T-cell (primary cell): ENCODE results near the gene GMEB2. TPM values are rescaled to one million over a fixed set of nuclear protein-coding genes. Genes with fewer than 3 reads are reported as not detected.
"Not testable (repeated sequence)": the region's sequence is repeated elsewhere in the genome, so short reads cannot be mapped to it uniquely, and the experiment has no call there.

Experiments used
- ATAC-seq, 4 experiments: fragments of 200-7000 bp in 3 of 4; fragments of 150-1000 bp in 1 of 4; cut with Tn5 transposase; replicated peaks in 1 of 4; 1 replicate in 3 of 4; 2 replicates in 1 of 4; pipeline ENCODE4 v1.10.0; 2021; ENCODE audit warnings: moderate library complexity in 3 of 4, mild to moderate bottlenecking in 2 of 4, moderate number of reproducible peaks in 1 of 4
- CTCF ChIA-PET, 2 donors: fragments of 300-600 bp; sonication (Branson Sonifier 250); formaldehyde crosslinking; loops; one replicate each; lab custom pipeline; 2022; ENCODE audit warnings: antibody characterized with exemption in 2 of 2; lab: Charles Lee
- POLR2A ChIA-PET, 2 donors: fragments of 300-600 bp; sonication (Branson Sonifier 250); formaldehyde crosslinking; loops; one replicate each; lab custom pipeline; 2022; ENCODE audit warnings: antibody characterized with exemption in 2 of 2; lab: Charles Lee
- DNase-seq, 35 experiments: peaks; one replicate each; pipeline versions ENCODE4 v3.0.0 to v3.0.0-alpha.2; 2013 to 2023
- H3K27ac ChIP-seq: one replicate; pipeline ENCODE4 v1.5.1; 2013; ENCODE audit warnings: low read length
- H3K27me3 ChIP-seq, 2 experiments: replicated peaks in 1 of 2; 1 replicate in 1 of 2; 2 replicates in 1 of 2; pipeline versions ENCODE4 v1.6.1 to v1.7.0; 2013; ENCODE audit warnings: low read length in 1 of 2, mixed read lengths in 1 of 2; ENCODE audit not compliant: control insufficient read depth in 2 of 2, insufficient read depth in 2 of 2; ENCODE audit errors: extremely low read depth in 1 of 2
- H3K36me3 ChIP-seq, 2 donors: 1 replicate in 1 of 2; 2 replicates in 1 of 2; pipeline versions ENCODE4 v1.6.1 to v1.7.0; 2013; ENCODE audit warnings: low read length in 1 of 2; ENCODE audit not compliant: control insufficient read depth in 2 of 2, insufficient read depth in 1 of 2; ENCODE audit errors: extremely low read depth in 1 of 2
- H3K4me1 ChIP-seq, 2 experiments: 1 replicate in 1 of 2; 2 replicates in 1 of 2; pipeline versions ENCODE4 v1.6.1 to v1.7.0; 2013; ENCODE audit warnings: low read length in 2 of 2, mixed read lengths in 1 of 2; ENCODE audit not compliant: insufficient read depth in 2 of 2, control insufficient read depth in 1 of 2; ENCODE audit errors: extremely low read depth in 1 of 2
- H3K4me3 ChIP-seq, 2 donors: 1 replicate in 1 of 2; 2 replicates in 1 of 2; pipeline versions ENCODE4 v1.5.1 to v1.7.0; 2013; ENCODE audit warnings: mild to moderate bottlenecking in 2 of 2, low read length in 1 of 2, moderate library complexity in 1 of 2; ENCODE audit not compliant: control insufficient read depth in 1 of 2; ENCODE audit errors: extremely low read depth in 1 of 2
- H3K9me3 ChIP-seq: 2 replicates; pipeline ENCODE4 v1.7.0; 2013
- H3K27ac Mint-ChIP-seq, 2 donors: one replicate each; pipeline ENCODE4 v1.8.0; 2020 to 2021; ENCODE audit warnings: mild to moderate bottlenecking in 2 of 2, mixed read lengths in 2 of 2
- H3K27me3 Mint-ChIP-seq, 2 donors: one replicate each; pipeline ENCODE4 v1.8.0; 2021 to 2022; ENCODE audit warnings: mixed read lengths in 2 of 2
- H3K36me3 Mint-ChIP-seq: one replicate; pipeline ENCODE4 v1.8.0; 2021; ENCODE audit warnings: mixed read lengths
- H3K4me1 Mint-ChIP-seq, 3 donors: one replicate each; pipeline ENCODE4 v1.8.0; 2020 to 2022; ENCODE audit warnings: mixed read lengths in 3 of 3, mild to moderate bottlenecking in 1 of 3
- H3K4me3 Mint-ChIP-seq, 3 donors: one replicate each; pipeline ENCODE4 v1.8.0; 2020 to 2022; ENCODE audit warnings: mild to moderate bottlenecking in 3 of 3, mixed read lengths in 3 of 3, moderate library complexity in 3 of 3
- H3K9me3 Mint-ChIP-seq, 3 donors: one replicate each; pipeline ENCODE4 v1.8.0; 2020 to 2022; ENCODE audit warnings: mixed read lengths in 3 of 3
- WGBS: methylation state at CpG from one replicate; pipeline ENCODE4 v1.1.5; 2013; ENCODE audit warnings: missing lambda C conversion rate; ENCODE audit not compliant: insufficient coverage; 5-methylcytosine and 5-hydroxymethylcytosine counted together
- total RNA-seq, 35 experiments: library from RNA in 6 of 35; stranded (reverse) in 6 of 35; fragments of 120-200 nt in 1 of 35; gene quantifications; one replicate each; pipeline versions ENCODE4 v1.2.1 to v1.2.4 and lab custom pipeline; 2013 to 2026

The GMEB2 gene
- total RNA-seq, 5 donors from 2014 or later (not counting 1 experiment from before 2014, with no cell fraction given): 20.7 to 30.3 (median 29.0) TPM

GRCh38 chr20:63641792-63642523 lies 15.1 kb upstream of the GMEB2 start:
- Mint-ChIP-seq H3K36me3 (peaks cover 8% of the 10 kb centered on the region), H3K9me3 (no peaks in the 10 kb centered on the region)
- under 1% methylated on average over 54 of the region's 86 CpGs for WGBS

GRCh38 chr20:63641146-63641791 lies 14.4 kb upstream of the GMEB2 start:
- H3K9me3 ChIP-seq: no peaks in the 10 kb centered on the region
- peaks cover 3 to 4% of the 10 kb centered on the region in 2 donors for H3K36me3 ChIP-seq
- H3K4me1 ChIP-seq: peaks cover 24 to 50% of the 10 kb centered on the region in 2 experiments
- H3K4me3 ChIP-seq: peak overlapping the region; percentile 79 to 94
- Mint-ChIP-seq H3K27me3 (no peaks in the 10 kb centered on the region), H3K4me1 (peaks cover 33 to 45% (median 42%) of the 10 kb centered on the region in 3 donors), H3K36me3 (peaks cover 8% of the 10 kb centered on the region), H3K27ac (peak overlapping the region; percentile 71 to 85), H3K4me3 (peak overlapping the region; percentile 74 to 80 (median 79)), H3K9me3 (no peaks in the 10 kb centered on the region)
- peak overlapping the region; percentile 82 for H3K27ac ChIP-seq
- WGBS: under 1% methylated on average over 38 of the region's 47 CpGs
- POLR2A ChIA-PET: interaction anchor here (1.0 to 1.5 kb wide), 2 partner anchors 14 kb away, joined by 14 to 21 read pairs; partner anchors contain the start of gene GMEB2 (in 1 of the 2)
- H3K27me3 ChIP-seq: peaks cover 0 to 2% of the 10 kb centered on the region in 2 experiments
- peak in 32 of 35 experiments; percentile 37 to 69 (median 56) for DNase-seq
- peak; percentile 24 to 38 (median 32) for ATAC-seq
- CTCF ChIA-PET: interaction anchor here in 1 of 2 donors (0.6 to 2.0 kb wide), 17 partner anchors 9 to 339 kb away, joined by 3 to 22 read pairs (median 6); partner anchors contain the start of genes ARFRP1, GMEB2, HELZ2 and PTK6

More at GRCh38 chr20:63641792-63642523, 15.1 kb upstream of the GMEB2 start:
- H3K27ac ChIP-seq: peak overlapping the region; percentile 82
- H3K4me3 Mint-ChIP-seq: peak overlapping the region; percentile 74 to 80 (median 79)
- CTCF ChIA-PET: interaction anchor here (0.5 to 2.0 kb wide), 21 partner anchors 9 to 417 kb away, joined by 3 to 22 read pairs (median 5); partner anchors contain the start of genes ARFRP1 (in 1 of the 2), GMEB2 (in 1 of the 2), HELZ2 (in 1 of the 2) and PTK6 (in 1 of the 2)
- H3K4me3 ChIP-seq: peak overlapping the region in 1 of 2 donors; percentile 94
- peaks cover 0 to 2% of the 10 kb centered on the region in 2 experiments for H3K27me3 ChIP-seq
- H3K9me3 ChIP-seq: no peaks in the 10 kb centered on the region
- peaks cover 29 to 42% (median 37%) of the 10 kb centered on the region in 3 donors for H3K4me1 Mint-ChIP-seq
- peaks cover 21 to 43% of the 10 kb centered on the region in 2 experiments for H3K4me1 ChIP-seq
- H3K27me3 Mint-ChIP-seq: no peaks in the 10 kb centered on the region
- DNase-seq (peak; percentile 91 to 99 (median 96)), ATAC-seq (peak; percentile 54 to 72 (median 62))
- H3K36me3 ChIP-seq: peaks cover 3 to 4% of the 10 kb centered on the region in 2 donors
- peak overlapping the region; percentile 55 to 68 for H3K27ac Mint-ChIP-seq
- POLR2A ChIA-PET: interaction anchor here (1.0 to 1.5 kb wide), 2 partner anchors 14 to 15 kb away, joined by 14 to 21 read pairs; partner anchors contain the start of gene GMEB2 (in 1 of the 2)

- Mint-ChIP-seq H3K4me1 (peaks cover 38 to 48% (median 42%) of the 10 kb centered on the region in 3 donors), H3K27ac (peak overlapping the region; percentile 80 to 100), H3K4me3 (peak overlapping the region; percentile 80 to 92 (median 86))
- H3K36me3 Mint-ChIP-seq, POLR2A ChIA-PET, H3K36me3 ChIP-seq, H3K9me3 Mint-ChIP-seq, ATAC-seq, H3K27me3 Mint-ChIP-seq, H3K27me3 ChIP-seq, H3K9me3 ChIP-seq: not testable (repeated sequence)
- H3K4me3 ChIP-seq: peak overlapping the region; percentile 59 to 74
- CTCF ChIA-PET: interaction anchor here in 1 of 2 donors (1.9 kb wide), 2 partner anchors 103 to 224 kb away, joined by 8 to 22 read pairs; partner anchors contain the start of genes PTK6 and TPD52L2
- peak overlapping the region; percentile 87 for H3K27ac ChIP-seq
- H3K4me1 ChIP-seq: peaks cover 27 to 56% of the 10 kb centered on the region in 2 experiments
- WGBS: 6% methylated on average over 5 of the region's 17 CpGs
- peak in 9 of 35 experiments; percentile 16 to 48 (median 28) for DNase-seq
These were observed 13.8 kb upstream of the GMEB2 start for GRCh38 chr20:63640686-63641085.

- Mint-ChIP-seq H3K36me3 (peaks cover 8% of the 10 kb centered on the region), H3K4me1 (peaks cover 44 to 51% (median 48%) of the 10 kb centered on the region in 3 donors), H3K27ac (peak overlapping the region; percentile 100), H3K4me3 (peak overlapping the region; percentile 80 to 92 (median 86)), H3K27me3 (no peaks in the 10 kb centered on the region), H3K9me3 (no peaks in the 10 kb centered on the region)
- Histone ChIP-seq H3K9me3 (no peaks in the 10 kb centered on the region), H3K27ac (peak overlapping the region; percentile 87), H3K4me1 (peaks cover 29 to 62% of the 10 kb centered on the region in 2 experiments), H3K27me3 (peaks cover 0 to 2% of the 10 kb centered on the region in 2 experiments), H3K4me3 (peak overlapping the region; percentile 59 to 74), H3K36me3 (peaks cover 3 to 4% of the 10 kb centered on the region in 2 donors)
- WGBS: 50% methylated on average over 2 of the region's 8 CpGs
- DNase-seq: peak in 3 of 35 experiments; percentile 17 to 34 (median 27)
- ATAC-seq: no peak
- ChIA-PET POLR2A (no interaction called here), CTCF (no interaction called here)
These were observed 13.2 kb upstream of the GMEB2 start for GRCh38 chr20:63640086-63640485.

- H3K36me3 Mint-ChIP-seq: peaks cover 8% of the 10 kb centered on the region
- H3K4me3 ChIP-seq: peak overlapping the region; percentile 59 to 74
- ChIA-PET POLR2A (no interaction called here), CTCF (interaction anchor here in 1 of 2 donors (0.7 kb wide), 1 partner anchor 398 kb away, joined by 4 read pairs; no protein-coding TSS in a partner anchor)
- no peaks in the 10 kb centered on the region for H3K27me3 Mint-ChIP-seq
- DNase-seq (peak; percentile 66 to 93 (median 82)), ATAC-seq (peak; percentile 60 to 63 (median 60))
- H3K9me3 Mint-ChIP-seq: no peaks in the 10 kb centered on the region
- peak overlapping the region; percentile 100 for H3K27ac Mint-ChIP-seq
- peaks cover 3 to 4% of the 10 kb centered on the region in 2 donors for H3K36me3 ChIP-seq
- H3K9me3 ChIP-seq: no peaks in the 10 kb centered on the region
- peaks cover 34 to 69% of the 10 kb centered on the region in 2 experiments for H3K4me1 ChIP-seq
- H3K4me3 Mint-ChIP-seq: peak overlapping the region; percentile 80 to 92 (median 86)
- H3K4me1 Mint-ChIP-seq: peaks cover 49 to 59% (median 53%) of the 10 kb centered on the region in 3 donors
- H3K27ac ChIP-seq: peak overlapping the region; percentile 87
- peaks cover 0 to 2% of the 10 kb centered on the region in 2 experiments for H3K27me3 ChIP-seq
- 0% methylated on average over 2 of the region's 15 CpGs for WGBS
These were observed 12.4 kb upstream of the GMEB2 start for GRCh38 chr20:63639093-63639975.
